GM18873 (cell line): ENCODE data around the gene CD1D.
"Not testable (repeated sequence)": the region's sequence is repeated elsewhere in the genome, so short reads cannot be mapped to it uniquely, and the experiment has no call there.

Source experiments
- ATAC-seq: cut with Tn5 transposase; IDR thresholded peaks from one replicate; pipeline ENCODE4 v1.9.1; 2021; ENCODE audit warnings: mild to moderate bottlenecking, moderate library complexity, moderate number of reproducible peaks; ENCODE audit not compliant: unreplicated experiment, low FRiP score

Gene CD1D

GRCh38 chr1:158175915-158176314 lies 4.8 kb upstream of the CD1D start:
- ATAC-seq, result not testable (repeated sequence)

- no peak for ATAC-seq
Measured at GRCh38 chr1:158176399-158176798, 4.3 kb upstream of the CD1D start.

DNA sequence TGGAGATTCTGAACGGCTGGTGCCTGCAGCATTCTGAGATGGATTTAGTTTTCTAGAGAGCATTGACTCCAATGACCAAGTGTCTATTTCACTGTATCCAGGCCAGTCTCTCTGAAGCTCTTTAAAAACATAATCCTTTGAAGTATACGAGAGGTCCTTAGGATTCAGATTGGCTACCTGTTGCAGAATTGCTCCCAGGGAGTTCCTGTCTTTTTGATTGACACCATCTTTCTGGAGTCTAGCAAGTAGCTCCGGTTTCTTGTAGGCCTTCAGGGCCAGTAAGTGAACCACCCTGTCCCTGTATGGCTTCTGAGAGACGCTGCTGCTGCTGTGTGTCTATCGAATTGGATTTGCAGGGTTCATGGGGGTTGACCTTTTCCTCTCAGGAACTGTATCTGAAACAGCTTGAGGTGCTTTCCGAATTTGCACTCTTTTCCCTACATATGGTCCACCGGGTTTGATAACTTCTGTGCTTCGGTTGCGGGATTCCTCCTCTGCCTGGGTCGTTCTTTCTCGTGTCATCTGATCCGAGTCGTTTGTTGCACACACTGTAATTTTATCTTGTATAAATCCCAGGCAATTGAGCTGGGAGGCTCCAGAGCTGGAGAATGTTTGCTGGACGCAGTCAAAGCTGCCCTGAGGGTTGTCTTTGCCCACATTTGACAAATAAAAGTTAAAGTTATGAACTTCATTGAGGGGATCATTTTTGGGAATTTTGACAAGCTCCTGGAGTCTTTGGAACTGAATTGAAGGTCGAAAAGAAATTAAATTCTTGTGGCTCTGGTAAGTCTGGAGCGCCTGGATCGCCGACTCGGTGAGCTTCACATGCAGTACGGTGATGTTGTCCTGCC lies 3.6 kb upstream of the CD1D start:
- not testable (repeated sequence) for ATAC-seq

GRCh38 chr1:158177700-158178450 lies 2.8 kb upstream of the CD1D start:
- ATAC-seq, result no peak

GRCh38 chr1:158179301-158180041 lies 1.2 kb upstream of the CD1D start:
- ATAC-seq, result no peak

DNA sequence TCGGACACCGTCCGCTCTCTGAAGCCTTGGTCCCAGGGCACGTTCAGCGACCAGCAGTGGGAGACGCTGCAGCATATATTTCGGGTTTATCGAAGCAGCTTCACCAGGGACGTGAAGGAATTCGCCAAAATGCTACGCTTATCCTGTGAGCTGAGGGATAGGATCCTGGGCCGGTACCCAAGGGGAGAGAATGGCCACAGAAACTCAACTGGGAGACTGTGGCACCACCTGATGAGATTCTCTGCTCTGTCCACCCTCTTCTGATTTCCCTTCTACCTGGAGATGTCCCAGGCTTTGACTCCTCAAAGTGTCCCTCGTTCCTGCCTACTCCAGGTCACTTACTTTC lies 855 bp downstream of the CD1D start:
- ATAC-seq, result no peak

DNA sequence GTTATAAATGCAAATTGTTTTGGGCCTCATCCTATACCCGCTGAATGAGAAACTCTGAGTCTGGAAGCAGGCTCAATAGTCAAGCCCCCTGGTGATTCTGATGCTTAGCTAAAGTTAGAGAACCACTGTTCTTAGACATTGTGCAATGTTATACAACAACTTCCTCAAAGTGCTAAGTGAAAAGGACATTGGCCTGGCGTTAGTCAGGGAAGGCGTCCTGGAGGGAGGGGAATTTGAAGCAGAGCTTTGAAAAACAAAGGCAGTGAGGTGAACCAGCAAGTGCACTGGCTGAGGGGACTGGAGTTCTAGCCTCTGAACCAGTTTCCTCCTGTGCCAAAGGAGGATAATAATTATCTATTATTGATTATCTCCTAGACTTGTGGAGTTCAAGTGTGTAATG lies 5.1 kb downstream of the CD1D start:
- ATAC-seq, result no peak

DNA sequence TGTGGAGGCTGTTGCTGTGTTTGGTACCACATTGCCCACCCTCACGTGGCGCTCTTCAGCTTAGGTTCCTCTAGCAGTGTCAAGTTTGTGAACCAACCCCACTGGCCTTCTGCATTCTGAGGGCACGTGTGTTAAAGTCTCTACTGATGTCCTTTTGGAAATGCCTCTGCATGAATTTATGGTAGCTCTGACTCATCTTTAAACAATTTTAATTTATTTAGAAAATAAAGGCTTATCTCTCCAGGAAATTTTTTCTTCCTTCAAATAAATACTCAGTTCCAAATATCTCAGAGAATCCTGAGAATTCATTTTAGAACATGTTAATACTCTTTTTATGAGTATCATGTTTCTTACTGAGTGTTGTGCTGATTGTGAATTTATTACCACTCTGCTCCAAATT lies 5.5 kb downstream of the CD1D start:
- no peak for ATAC-seq

DNA sequence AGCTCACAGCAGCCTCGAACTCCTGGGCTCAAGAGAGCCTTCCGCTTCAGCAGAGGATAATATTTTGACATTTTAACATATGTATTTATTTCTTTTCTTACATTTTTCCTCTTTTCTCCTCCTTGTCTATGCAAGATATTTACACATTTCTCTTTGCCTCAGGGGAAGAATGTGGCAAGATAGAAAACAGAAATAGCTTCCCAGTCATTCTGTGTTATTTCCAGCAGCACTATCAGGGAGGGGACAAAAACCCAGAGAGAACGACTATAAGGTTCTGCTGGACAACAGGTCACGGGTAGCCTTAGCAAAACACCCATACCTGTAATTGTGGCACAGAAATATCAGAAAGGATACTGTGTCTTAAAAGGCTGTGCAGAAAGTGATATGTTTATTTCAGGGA lies 7.9 kb downstream of the CD1D start:
- ATAC-seq, result no peak

- no peak for ATAC-seq
Measured at GRCh38 chr1:158189624-158190023, 8.9 kb downstream of the CD1D start.

GRCh38 chr1:158191299-158191698 lies 10.6 kb downstream of the CD1D start:
- no peak for ATAC-seq

GRCh38 chr1:158196461-158196860 lies 15.8 kb downstream of the CD1D start:
- no peak for ATAC-seq

DNA sequence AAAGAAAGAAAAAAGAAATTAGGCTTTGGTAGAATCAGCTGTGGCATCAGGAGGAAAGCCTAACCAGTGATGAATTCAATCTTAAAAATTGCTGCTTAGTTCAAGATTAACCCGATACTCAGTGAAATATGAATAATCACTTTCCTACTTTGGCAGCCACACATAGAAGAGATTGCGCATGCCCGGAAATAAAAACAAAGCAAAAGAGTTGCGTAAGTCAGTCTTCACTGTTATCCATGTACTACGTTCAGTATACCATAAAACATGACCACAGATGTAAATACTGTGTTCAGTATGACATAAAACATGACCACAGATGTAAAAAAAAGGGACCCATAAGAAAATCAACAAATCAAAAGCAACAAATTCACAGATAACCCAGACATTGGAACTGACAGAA lies 19.2 kb downstream of the CD1D start:
- no peak for ATAC-seq

DNA sequence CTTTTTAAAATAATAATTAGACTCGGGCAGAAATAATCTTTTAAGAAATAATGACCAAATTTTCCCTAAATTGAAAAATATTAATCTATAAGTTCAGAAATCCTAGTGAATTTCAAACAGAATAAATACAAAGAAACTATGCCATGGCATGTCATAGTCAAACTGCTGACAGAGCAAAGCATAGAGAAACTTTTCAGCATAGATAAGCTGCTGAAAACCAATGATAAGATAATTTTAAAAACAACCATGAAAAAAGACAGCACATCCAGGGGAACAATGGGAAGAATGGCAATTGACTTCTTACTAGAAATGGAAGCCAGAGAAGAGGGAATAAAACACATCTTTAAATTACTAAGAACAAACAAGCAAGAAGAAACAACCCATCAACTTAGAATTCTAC lies 19.8 kb downstream of the CD1D start:
- no peak for ATAC-seq

- no peak for ATAC-seq
Measured at GRCh38 chr1:158203693-158204457, 23.2 kb downstream of the CD1D start.

DNA sequence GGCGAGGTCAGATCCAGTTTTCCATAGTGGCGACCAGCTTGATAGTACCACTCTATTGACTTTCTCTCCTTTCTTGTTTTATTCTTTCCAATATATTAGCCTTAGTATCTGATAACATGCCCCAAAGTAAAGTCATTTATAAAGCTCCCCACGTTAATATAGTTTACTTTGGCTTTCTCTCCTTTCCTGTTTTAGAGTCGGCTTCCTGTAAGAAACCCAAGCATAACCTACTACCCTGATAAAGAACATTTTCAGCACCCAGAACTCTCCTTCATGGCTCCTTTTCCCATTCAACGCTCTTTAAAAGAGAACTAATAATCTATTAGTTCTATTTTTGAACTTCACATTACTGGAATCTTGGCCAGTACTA lies 23.7 kb downstream of the CD1D start:
- no peak for ATAC-seq

DNA sequence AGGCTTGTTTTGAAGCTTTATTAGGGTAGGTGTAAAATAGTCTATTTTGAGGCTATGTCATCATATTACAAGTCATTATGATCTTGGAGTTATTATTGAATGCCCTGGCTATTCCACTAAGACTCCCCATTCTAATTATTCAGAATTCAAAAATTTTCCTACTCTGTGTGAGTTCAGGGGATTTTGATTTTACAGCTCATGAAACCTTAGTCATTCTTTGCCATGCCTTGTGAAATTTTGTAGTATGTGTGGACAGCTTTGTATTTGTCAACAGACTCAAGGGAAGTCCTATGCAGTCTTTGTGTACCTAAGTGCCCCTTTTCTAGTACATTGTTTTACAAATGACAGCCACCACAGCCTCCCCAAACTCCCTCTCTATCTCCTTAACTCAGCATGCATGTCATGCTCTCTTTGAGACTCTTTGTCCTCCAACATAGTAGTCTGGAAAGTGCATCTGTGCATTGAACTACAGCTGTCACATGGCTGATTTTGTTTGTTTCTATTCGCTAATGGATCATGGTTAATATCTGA lies 28.0 kb downstream of the CD1D start:
- no peak for ATAC-seq

GRCh38 chr1:158212320-158212719 lies 31.6 kb downstream of the CD1D start:
- no peak for ATAC-seq

- ATAC-seq, result not testable (repeated sequence)
Measured at GRCh38 chr1:158223445-158223844, 42.8 kb downstream of the CD1D start.

DNA sequence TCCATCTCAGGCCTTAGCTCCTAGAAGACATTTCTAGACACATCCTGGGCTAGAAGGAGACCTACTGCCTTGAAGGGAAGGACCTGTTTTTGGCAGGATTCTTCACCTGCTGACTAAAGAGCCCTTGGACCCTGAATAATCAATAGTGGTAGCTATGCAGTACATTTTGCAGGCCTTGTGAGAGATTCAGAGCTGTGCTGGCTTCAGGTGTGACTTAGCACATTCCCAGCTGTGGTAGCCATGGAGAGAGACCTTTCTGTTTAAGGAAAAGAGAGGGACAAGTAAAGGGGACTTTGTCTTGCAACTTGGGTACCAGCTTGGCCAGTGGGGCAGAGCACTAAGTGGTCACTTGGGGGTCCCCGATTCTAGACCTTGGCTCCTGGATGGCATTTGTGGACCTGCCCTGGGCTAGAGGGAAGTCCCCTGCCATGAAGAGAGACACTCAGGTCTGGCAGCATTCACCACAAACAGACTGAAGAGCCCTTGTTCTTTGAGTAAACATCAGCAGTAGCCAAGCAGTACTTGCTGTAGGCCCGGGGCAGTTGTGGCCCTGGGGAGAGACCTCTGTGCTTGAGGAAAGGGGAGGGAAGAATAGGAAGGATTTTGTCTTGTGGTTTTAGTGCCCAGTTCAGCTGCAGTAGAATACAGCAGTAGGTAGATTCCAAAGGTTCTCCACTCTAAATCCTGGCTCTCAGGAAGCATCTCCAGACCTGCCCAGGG lies 47.4 kb downstream of the CD1D start:
- ATAC-seq, result no peak
